Cerebellar nuclear complex (tissue), 1 donor: ENCODE measurements around the gene SPACA4.
A peak's percentile ranks its signal among the peaks of the same experiment; 100 is the strongest.

Experiments
- DNase-seq, 2 experiments: peaks; one replicate each; lab custom pipeline; 2025; lab: John Stamatoyannopoulos, UW

Gene SPACA4

DNA sequence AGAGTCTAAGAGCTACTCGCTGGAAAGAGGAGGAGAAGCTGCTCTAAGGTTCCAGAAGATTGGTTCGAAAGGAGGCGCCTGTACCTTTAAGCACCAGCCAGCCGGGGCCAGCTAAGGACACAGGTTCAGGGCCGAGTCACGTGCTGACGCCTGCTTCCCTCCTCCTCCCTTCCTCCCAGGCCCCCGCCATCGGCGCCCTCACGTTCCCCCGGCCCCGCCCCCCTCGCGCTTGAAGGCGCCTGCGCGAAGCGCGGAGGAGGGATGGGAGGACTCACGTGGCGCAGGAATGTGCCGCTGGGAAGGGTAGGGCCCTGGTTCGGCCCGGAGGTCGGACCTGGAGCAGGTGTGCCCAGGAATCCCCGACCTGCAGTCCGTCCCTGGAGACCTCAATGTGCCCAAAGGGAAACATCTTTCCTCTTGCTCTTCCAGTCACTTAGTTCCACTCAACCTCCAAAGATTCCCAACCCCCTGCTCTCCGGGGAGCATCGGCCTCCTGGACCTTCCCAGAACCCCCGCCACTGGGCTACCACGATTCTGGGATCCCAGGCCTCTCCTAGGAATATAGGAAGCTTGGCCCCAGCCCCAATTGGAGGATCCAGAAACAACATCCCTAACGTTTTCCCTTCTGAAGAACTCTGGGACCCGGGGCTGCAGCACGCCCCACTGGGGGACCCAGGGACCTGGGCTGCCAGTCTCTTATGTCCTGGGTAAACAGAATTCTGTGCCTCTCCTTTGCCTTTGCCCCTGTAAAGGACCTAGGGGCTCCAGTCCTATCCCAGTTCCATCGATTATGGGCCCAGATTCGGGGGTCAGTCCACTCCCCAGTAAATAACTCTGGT is 28.1 kb downstream of the SPACA4 start:
- peak; percentile 84 to 86 for DNase-seq

DNA sequence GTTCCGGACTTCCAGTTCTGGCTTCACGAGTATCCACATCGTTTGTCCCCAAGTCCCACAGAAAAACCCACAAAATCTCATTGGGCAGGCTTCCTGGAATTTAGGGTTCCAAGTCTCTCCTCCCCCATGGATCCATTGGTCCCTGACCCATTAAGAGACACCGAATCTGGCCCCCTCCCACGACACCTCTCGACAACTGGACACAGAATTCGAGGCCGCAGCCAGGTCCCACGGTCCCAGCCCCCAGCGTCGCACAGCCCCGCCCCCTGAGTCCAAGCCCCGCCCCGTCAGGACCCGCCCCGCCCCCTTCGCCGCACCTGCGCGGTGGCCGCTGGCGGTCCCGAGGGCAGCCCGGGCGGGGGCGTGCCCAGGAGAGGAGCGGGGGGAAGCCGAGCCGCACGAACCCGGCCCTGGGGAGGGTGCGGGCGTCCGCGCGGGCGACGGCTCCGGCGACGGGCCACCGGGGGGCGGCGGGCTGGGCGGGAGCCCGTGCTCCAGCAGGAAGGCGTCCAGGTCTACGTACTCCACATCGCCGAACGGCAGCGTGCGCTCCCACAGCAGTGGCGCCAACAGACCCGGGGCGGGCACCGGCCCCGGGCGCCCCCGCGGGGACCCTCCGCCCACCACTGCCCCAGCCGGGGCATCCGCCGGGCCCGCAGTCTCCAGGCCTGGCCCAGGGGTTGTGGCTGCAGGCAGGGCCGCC is 28.9 kb downstream of the SPACA4 start:
- no peak for DNase-seq

DNA sequence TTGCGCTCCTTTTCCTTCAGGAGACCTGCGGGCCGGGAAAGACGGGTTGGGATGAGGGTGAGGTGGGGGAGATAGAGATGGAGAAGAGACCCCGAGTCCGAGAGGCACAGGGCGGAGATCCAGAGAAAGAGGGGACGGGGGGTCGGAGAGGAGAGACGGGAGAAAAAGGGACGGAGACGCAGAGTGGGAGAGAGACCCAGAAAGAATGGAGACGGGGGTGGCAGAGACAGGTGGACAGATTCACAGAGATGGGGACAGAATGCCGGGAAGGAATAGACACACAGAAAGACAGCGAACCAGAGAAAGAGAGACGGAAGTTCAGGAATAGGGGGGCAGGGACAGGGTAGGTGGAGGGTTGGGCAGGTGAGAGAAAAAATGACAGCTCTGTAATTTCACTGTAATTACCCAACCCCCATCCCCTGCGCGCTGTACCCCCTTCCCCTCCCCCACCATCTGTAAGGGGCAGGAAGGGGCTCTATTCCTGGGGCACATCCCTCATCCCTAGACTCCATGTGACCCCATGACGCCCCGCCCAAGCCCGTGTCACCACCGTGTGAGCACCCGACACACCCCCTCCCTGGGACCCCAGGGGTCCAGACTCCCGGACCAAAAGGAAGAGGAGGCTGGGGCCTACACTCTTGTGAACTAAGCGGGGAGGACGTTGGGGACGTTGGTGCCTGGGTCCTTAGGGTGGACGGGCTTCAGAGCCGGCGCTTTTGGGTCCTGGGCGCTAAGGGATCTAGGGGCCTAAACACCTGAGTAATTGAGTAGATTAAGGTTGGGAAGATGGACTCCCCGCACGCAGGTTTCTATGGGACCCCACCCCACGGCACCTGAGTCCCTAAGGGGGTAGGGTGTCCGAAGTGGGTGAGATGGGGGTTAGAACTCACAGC is 29.7 kb downstream of the SPACA4 start:
- no peak for DNase-seq

GRCh38 chr19:48636859-48637448 is 30.4 kb downstream of the SPACA4 start, which contains the start of gene DBP:
TSS of gene DBP (minus strand) at chr19:48637379. CDS start at chr19:48636994, 385 bp downstream.
- DNase-seq = no peak

- DNase-seq = peak; percentile 97 to 99
Measured at GRCh38 chr19:48637449-48637947, 31.0 kb downstream of the SPACA4 start.

DNA sequence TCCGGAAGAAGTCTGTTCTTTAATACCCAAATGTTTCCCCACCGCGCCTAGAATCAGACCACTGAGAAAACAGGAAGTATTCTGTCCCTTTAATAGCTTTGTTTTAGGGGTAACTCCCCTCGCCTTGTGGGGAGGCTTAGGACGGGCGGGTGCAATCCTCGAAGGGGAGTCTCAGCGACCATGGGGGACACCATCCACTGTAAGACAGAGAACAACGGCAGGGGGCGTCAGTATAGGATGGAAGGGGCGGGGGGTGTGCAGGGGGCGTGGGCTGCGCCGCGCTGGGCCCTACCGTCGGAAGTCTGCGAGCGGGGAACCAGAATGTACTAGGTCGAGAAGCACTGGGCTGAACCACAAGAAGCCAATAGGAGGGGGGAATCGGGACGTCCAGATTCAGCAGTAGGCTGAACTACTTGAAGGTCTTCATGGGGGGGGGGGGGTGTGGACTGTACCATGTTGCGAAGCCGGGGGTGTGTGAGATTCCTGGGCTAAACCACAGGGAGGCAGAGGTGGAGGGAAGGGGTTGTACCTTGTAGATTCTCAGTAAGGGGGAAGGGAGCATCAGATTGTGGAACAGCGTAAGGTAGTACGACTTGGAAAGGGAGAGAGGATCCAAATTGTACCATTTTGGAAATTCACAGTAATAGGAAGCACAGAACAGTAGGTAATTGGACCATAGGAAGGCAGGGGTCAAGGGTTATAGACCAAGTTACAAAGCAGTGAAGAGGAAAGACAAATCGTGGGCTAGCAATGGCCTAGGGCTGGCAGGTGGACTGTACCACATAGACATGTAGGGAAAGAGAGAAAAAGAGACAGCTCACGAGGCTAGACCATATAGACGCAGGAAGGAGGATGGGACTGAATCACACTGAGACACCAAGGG is 31.6 kb downstream of the SPACA4 start:
- peak in 1 of 2 experiments; percentile 56 for DNase-seq

- DNase-seq = no peak
Measured at GRCh38 chr19:48638831-48639381, 32.4 kb downstream of the SPACA4 start.

DNA sequence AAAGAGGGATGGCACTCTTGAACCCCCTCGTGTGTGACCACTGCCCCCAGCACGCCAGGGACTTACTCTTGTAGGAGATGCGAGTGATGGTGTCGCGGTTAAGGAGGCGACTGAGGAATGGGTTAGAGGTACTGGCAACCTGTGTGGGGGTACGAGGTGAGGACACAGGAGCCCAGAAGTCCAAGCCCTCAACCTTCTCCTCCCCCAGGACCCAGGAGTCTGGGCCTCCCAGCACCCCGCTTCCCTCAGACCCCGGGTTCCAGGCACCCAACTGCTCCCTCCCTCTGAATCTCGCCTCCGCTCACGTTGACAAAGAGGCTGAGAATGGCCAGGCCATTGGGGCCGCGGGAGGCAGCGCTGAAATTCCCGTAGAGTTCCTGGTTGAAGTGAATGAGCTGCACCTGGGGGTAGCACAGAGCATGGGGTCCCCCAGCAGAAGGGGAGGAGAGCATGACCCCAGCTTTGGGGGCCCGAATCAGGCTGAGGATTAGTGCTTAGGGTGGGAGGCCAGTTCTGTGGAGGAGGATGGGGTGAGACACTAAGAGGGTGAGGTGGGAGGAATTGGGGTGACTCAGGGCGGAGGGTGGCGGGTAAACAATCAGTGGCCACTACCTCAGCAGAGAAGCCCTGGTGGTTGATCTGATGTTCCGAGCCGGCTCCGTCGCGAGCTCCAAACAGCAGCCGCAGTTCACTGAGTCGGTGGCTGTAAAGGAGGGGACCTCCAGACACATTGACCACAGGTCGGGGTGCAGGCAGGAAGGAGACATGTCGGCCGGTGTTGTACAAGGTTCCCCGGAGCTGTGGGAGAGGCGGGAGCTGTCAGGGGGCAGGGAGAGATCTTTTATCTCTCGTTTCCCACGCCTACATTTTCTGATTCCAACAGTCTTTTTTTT is 33.2 kb downstream of the SPACA4 start:
- no peak for DNase-seq

DNA sequence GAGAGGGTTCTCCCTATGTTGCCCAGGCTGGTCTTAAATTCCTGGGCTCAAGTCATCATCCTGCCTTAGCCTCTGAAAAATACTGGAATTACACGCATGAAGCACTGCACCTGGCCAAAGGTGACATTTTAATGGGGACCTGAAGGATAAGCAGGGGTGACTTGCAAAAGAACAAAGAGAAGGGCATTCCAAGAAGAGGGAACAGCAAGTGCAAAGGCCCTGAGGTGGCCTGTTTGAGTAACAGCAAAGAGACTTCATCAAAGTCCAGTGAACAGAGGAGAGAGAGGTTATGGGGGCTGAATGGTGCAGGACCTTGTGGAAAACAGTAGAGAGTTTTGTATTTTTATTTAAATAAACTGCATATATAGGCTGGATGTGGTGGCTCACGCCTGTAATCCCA is 35.3 kb downstream of the SPACA4 start:
- DNase-seq = no peak

GRCh38 chr19:48642862-48643261 is 36.3 kb downstream of the SPACA4 start:
- no peak for DNase-seq

- DNase-seq = no peak
Measured at GRCh38 chr19:48644355-48644754, 37.8 kb downstream of the SPACA4 start.

DNA sequence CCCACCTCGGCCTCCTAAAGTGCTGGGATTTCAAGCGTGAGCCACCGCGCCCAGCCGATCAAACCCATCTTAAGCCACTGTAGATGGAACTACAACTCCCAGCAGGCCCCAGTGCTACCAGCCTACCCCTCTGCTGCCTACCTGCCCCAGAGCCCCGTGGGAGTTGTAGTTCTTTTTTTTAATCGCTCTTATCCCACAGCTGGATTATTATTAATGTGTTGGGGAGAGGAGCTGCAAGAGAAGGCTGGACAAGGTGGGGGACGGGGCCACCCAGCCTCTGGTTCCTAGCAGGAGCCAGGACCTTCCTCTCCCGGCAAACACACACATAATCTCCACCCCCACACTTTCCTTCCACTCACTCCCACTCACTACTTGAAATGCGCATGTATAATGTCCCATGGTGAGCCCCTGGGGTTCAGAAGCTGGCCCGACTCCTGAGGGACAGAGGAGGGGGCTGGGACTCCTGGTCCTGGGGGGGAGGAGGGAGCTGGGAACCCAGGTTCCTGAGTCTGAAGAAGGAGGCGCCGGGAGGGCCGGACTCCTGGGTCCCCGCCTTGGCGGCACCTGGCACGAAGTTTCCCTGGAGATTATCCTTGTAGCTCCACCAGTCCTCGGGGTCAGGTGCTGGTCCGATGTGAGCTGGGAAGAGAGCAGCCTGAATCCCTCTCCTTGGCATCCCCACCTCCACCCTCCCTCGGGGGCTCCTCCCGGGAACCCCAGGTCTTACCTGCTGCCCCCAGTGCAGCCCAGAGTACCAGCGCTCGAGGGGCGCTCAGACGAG is 38.5 kb downstream of the SPACA4 start:
- DNase-seq = peak in 1 of 2 experiments; percentile 60

GRCh38 chr19:48645620-48646000 is 39.1 kb downstream of the SPACA4 start:
- no peak for DNase-seq

- peak; percentile 74 to 87 for DNase-seq
Measured at GRCh38 chr19:48646001-48646721, 39.6 kb downstream of the SPACA4 start, which contains the start of gene CA11. TSS of gene CA11 (minus strand) at chr19:48646187. CDS start at chr19:48645632, 555 bp downstream.

DNA sequence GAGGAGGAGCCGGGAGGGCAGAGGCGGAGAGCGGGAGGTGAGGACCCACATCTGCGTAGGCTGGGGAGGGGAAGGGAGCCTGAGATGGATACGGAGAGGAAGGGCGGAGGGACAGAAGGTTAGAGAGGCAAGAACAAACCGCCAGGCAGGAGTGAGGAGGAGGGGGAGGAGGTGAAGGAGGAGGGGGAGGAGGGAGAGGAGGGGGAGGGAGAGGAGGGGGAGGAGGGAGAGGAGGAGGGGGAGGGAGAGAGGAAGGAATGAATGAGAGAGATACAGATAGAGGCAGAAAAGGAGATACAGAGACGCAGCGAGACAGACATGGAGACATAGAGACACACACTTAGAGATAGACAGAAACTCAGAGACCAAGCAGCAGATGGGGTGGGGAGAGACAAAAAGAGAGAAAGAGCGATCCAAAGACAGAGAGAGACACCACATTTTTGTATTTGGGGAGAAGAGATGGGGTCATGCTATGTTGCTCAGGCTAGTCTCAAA is 40.2 kb downstream of the SPACA4 start:
- no peak for DNase-seq

GRCh38 chr19:48648134-48648533 is 41.6 kb downstream of the SPACA4 start:
- peak in 1 of 2 experiments; percentile 53 for DNase-seq

DNA sequence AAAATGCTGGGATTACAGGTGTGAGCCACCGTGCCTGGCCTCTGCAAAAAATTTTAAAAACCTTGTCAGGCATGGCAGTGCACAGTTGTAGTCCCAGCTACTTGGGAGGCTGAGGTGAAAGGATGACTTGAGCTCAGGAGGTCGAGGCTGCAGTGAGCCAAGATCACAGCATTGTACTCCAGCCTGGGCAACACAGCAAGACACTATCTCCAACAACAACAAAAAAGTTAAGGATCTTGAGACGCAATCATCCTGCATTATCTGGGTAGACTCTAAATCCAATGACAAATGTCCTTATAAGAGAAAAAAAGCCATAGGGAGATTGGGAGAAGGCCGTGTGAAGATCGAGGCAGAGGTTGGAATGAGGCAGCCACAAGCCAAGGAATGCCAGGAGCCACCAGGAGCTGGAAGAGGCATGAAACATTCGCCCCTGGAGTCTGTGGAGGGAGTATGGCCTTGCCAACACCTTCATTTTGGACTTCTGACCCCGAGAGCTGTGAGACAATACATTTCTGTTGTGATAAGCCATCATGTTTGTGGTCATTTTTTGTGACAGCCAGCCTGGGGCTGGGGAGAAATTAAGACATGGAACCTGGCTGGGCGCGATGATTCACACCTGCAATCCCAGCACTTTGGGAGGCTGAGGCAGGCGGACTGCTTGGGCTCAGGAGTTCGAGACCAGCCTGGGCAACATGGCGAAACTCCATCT is 44.6 kb downstream of the SPACA4 start:
- DNase-seq = no peak
